ENCODE measurements around the gene UFD1. TPM values are rescaled to one million over a fixed set of nuclear protein-coding genes. Genes with fewer than 3 reads are reported as not detected.

UFD1 gene
- total and polyA plus RNA-seq, 2 of the 13 experiments (the other 11 are each of a cell fraction or from before 2014, with no cell fraction given), result 47.9 to 51.1 TPM

GRCh38 chr22:19407649-19408606, 71.1 kb downstream of the UFD1 start:
- no peaks in the 10 kb centered on the region for H3K27me3 ChIP-seq (ENCODE audit: control insufficient read depth in 1 of 2, insufficient read depth in 2 of 2, low read length in 2 of 2)
- peak; percentile 25 for TF ChIP-seq RBM22 (optimal IDR thresholded peaks at IDR 0.05; ENCODE audit: low read length)
- TF ChIP-seq HDAC1 (CRISPR knock-in tag; IDR thresholded peaks at IDR 0.05), result no peak
- no peak for TF ChIP-seq MATR3 (CRISPR knock-in tag; IDR thresholded peaks at IDR 0.05)
- no peak for TF ChIP-seq ZBTB8A (CRISPR knock-in tag; IDR thresholded peaks at IDR 0.05; ENCODE audit: borderline replicate concordance, low read depth)
- 94% methylated on average over 15 of the region's 16 CpGs for WGBS (ENCODE audit: low lambda C conversion rate)
- ChIA-PET CTCF (ENCODE audit: low intra/inter-chr PET ratio, low total read pairs) (no interaction called here), POLR2A (no interaction called here)
- peaks cover 30 to 85% of the 10 kb centered on the region in 2 experiments for H3K36me3 ChIP-seq (replicated peaks in 1 of 2; ENCODE audit: control insufficient read depth in 1 of 2, insufficient read depth in 2 of 2, low read length in 2 of 2)
- no peak overlapping the region for H3K4me3 ChIP-seq (replicated peaks in 1 of 3; ENCODE audit: insufficient read depth in 1 of 3, low read depth in 2 of 3, low read length in 3 of 3)
- no peak for DNase-seq (ENCODE audit: low spot score)
- H3K4me1 ChIP-seq (ENCODE audit: insufficient read depth, low read length), result peaks cover 11% of the 10 kb centered on the region
- no peak overlapping the region for H3K4me2 ChIP-seq (ENCODE audit: low read depth, low read length)
- BruUV-seq (replicated peaks), result no TSS peak
- no peak for ATAC-seq
- in situ Hi-C loops (cut with HindIII; ENCODE audit: extremely low pct_ligation_motif_present, low pct_unique_long_range_greater_than_20kb) (no loop called here), intact Hi-C loops (cut with micrococcal nuclease; ENCODE audit: unreplicated experiment) (no loop called here)
- no peak overlapping the region for H2AFZ ChIP-seq (ENCODE audit: low read length)
- H3K27ac ChIP-seq (ENCODE audit: extremely low read length, insufficient read depth, low read length), result no peak overlapping the region
- no peak overlapping the region for H3K9ac ChIP-seq (ENCODE audit: insufficient read depth, low read depth, low read length)
- H3K79me2 ChIP-seq (ENCODE audit: insufficient read depth, low read length), result peaks cover 25% of the 10 kb centered on the region
- no peaks in the 10 kb centered on the region for H3K9me3 ChIP-seq (ENCODE audit: low read length)
- no peak for FAIRE-seq
- H4K20me1 ChIP-seq (ENCODE audit: insufficient read depth, low read length), result peaks cover 12% of the 10 kb centered on the region; the same call in 1 of the 2 replicates

- no peak for FAIRE-seq
- H4K20me1 ChIP-seq (ENCODE audit: insufficient read depth, low read length), result peaks cover 6% of the 10 kb centered on the region; the same call in 1 of the 2 replicates
- intact Hi-C loops (cut with micrococcal nuclease; ENCODE audit: unreplicated experiment), result no loop called here
- no peak overlapping the region for H3K4me2 ChIP-seq (ENCODE audit: low read depth, low read length)
- H3K27ac ChIP-seq (ENCODE audit: extremely low read length, insufficient read depth, low read length), result no peak overlapping the region
- in situ Hi-C loops (cut with HindIII; ENCODE audit: extremely low pct_ligation_motif_present, low pct_unique_long_range_greater_than_20kb), result no loop called here
- no peaks in the 10 kb centered on the region for H3K27me3 ChIP-seq (ENCODE audit: control insufficient read depth in 1 of 2, insufficient read depth in 2 of 2, low read length in 2 of 2)
- no peaks in the 10 kb centered on the region for H3K9me3 ChIP-seq (ENCODE audit: low read length)
- ChIA-PET CTCF (ENCODE audit: low intra/inter-chr PET ratio, low total read pairs) (no interaction called here), POLR2A (no interaction called here)
- H3K79me2 ChIP-seq (ENCODE audit: insufficient read depth, low read length), result peaks cover 14% of the 10 kb centered on the region
- 97% methylated on average over 4 of the region's 4 CpGs for WGBS (ENCODE audit: low lambda C conversion rate)
- DNase-seq (ENCODE audit: low spot score), result no peak
- H3K36me3 ChIP-seq (replicated peaks in 1 of 2; ENCODE audit: control insufficient read depth in 1 of 2, insufficient read depth in 2 of 2, low read length in 2 of 2), result peaks cover 27 to 82% of the 10 kb centered on the region in 2 experiments; a peak in 4 of 5 replicates
- peaks cover 11% of the 10 kb centered on the region for H3K4me1 ChIP-seq (ENCODE audit: insufficient read depth, low read length)
- no peak for ATAC-seq
- H2AFZ ChIP-seq (ENCODE audit: low read length), result no peak overlapping the region
- BruUV-seq (replicated peaks), result no TSS peak
- H3K4me3 ChIP-seq (replicated peaks in 1 of 3; ENCODE audit: insufficient read depth in 1 of 3, low read depth in 2 of 3, low read length in 3 of 3), result no peak overlapping the region
- no peak overlapping the region for H3K9ac ChIP-seq (ENCODE audit: insufficient read depth, low read depth, low read length)
- TF ChIP-seq ZNF616 (CRISPR knock-in tag; IDR thresholded peaks at IDR 0.05; ENCODE audit: low read depth), result no peak
- no peak for TF ChIP-seq ATRX (CRISPR knock-in tag; IDR thresholded peaks at IDR 0.05; ENCODE audit: borderline replicate concordance)
- no peak for TF ChIP-seq CHD2 (IDR thresholded peaks at IDR 0.05; ENCODE audit: low read depth, low read length)
- no peak for TF ChIP-seq MNT (IDR thresholded peaks at IDR 0.05)
- TF ChIP-seq ZNF577 (CRISPR knock-in tag; IDR thresholded peaks at IDR 0.05; ENCODE audit: borderline replicate concordance, low read depth), result no peak
- TF ChIP-seq ZNF431 (CRISPR knock-in tag; IDR thresholded peaks at IDR 0.05; ENCODE audit: borderline replicate concordance, low read depth), result no peak
- no peak for TF ChIP-seq TCF7L2 (IDR thresholded peaks at IDR 0.05; ENCODE audit: low read depth, low read length)
- no peak for TF ChIP-seq ZNF205 (CRISPR knock-in tag; IDR thresholded peaks at IDR 0.05)
- TF ChIP-seq U2AF2 (IDR thresholded peaks at IDR 0.05; ENCODE audit: low read depth, low read length), result no peak
- no peak for TF ChIP-seq ZNF143 (CRISPR knock-in tag; IDR thresholded peaks at IDR 0.05)
- no peak for TF ChIP-seq NFE2L2 (IDR thresholded peaks at IDR 0.05; ENCODE audit: low read length)
- TF ChIP-seq, protein P1, sequence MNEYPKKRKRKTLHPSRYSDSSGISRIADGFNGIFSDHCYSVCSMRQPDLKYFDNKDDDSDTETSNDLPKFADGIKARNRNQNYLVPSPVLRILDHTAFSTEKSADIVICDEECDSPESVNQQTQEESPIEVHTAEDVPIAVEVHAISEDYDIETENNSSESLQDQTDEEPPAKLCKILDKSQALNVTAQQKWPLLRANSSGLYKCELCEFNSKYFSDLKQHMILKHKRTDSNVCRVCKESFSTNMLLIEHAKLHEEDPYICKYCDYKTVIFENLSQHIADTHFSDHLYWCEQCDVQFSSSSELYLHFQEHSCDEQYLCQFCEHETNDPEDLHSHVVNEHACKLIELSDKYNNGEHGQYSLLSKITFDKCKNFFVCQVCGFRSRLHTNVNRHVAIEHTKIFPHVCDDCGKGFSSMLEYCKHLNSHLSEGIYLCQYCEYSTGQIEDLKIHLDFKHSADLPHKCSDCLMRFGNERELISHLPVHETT (CRISPR knock-in tag; conservative IDR thresholded peaks at IDR 0.05), result no peak
Observed at GRCh38 chr22:19406846-19407245, 72.1 kb downstream of the UFD1 start.

All from HepG2 (cell line).